GM23338 (cell line): ENCODE data around the gene TIGAR. TPM values are rescaled to one million over a fixed set of nuclear protein-coding genes. Genes with fewer than 3 reads are reported as not detected.

ENCODE experiments used
- ATAC-seq: fragments of 200-7000 bp; cut with Tn5 transposase; 3 replicates; pipeline ENCODE4 v1.9.1; 2020
- DNase-seq: peaks from one replicate; pipeline ENCODE4 v3.0.0-alpha.2; 2015; ENCODE audit warnings: low spot score
- H2AFZ ChIP-seq: fragments of 200-600 bp; sonication (generic); 2 replicates; pipeline ENCODE4 v1.8.0; 2016; ENCODE audit warnings: antibody characterized with exemption, mild to moderate bottlenecking, moderate library complexity
- H3F3A ChIP-seq: fragments of 200-600 bp; sonication (generic); replicated peaks from 2 replicates; pipeline ENCODE4 v1.8.0; 2017; ENCODE audit warnings: antibody characterized with exemption, mixed run types, low read depth
- H3K27ac ChIP-seq: fragments of 200-600 bp; sonication (generic); 2 replicates; pipeline ENCODE4 v1.6.1; 2016; ENCODE audit warnings: low read depth
- H3K27me3 ChIP-seq: fragments of 200-600 bp; sonication (generic); 2 replicates; pipeline ENCODE4 v1.8.0; 2016; ENCODE audit warnings: mild to moderate bottlenecking, mixed run types, moderate library complexity; ENCODE audit not compliant: insufficient read depth
- H3K36me3 ChIP-seq: fragments of 200-600 bp; sonication (generic); 2 replicates; pipeline ENCODE4 v1.8.0; 2016; ENCODE audit warnings: mild to moderate bottlenecking; ENCODE audit not compliant: insufficient read depth
- H3K4me1 ChIP-seq: fragments of 200-600 bp; sonication (generic); 2 replicates; pipeline ENCODE4 v1.8.0; 2016; ENCODE audit warnings: mild to moderate bottlenecking, moderate library complexity; ENCODE audit not compliant: insufficient read depth
- H3K4me2 ChIP-seq: fragments of 200-600 bp; sonication (generic); 2 replicates; pipeline ENCODE4 v1.7.1; 2017; ENCODE audit warnings: mixed run types
- H3K4me3 ChIP-seq: fragments of 200-600 bp; sonication (generic); 2 replicates; pipeline ENCODE4 v1.6.1; 2016; ENCODE audit warnings: mixed run types
- H3K79me2 ChIP-seq: fragments of 200-600 bp; sonication (generic); replicated peaks from 2 replicates; pipeline ENCODE4 v1.8.0; 2017; ENCODE audit warnings: mild to moderate bottlenecking; ENCODE audit not compliant: insufficient read depth
- H3K9me2 ChIP-seq: fragments of 200-600 bp; sonication (generic); 2 replicates; pipeline ENCODE4 v1.8.0; 2017; ENCODE audit not compliant: insufficient read depth
- H4K20me1 ChIP-seq: fragments of 200-600 bp; sonication (generic); replicated peaks from 2 replicates; pipeline ENCODE4 v1.8.0; 2017; ENCODE audit warnings: mild to moderate bottlenecking; ENCODE audit not compliant: insufficient read depth
- H3K27ac Mint-ChIP-seq: 2 replicates; pipeline ENCODE4 v1.8.0; 2020; ENCODE audit warnings: inconsistent platforms, mild to moderate bottlenecking, moderate library complexity, mixed read lengths
- H3K27me3 Mint-ChIP-seq: 3 replicates; pipeline ENCODE4 v1.8.0; 2022; ENCODE audit warnings: low read depth, mild to moderate bottlenecking, moderate library complexity, mixed read lengths, inconsistent platforms; ENCODE audit not compliant: insufficient read depth, poor library complexity
- H3K36me3 Mint-ChIP-seq: 3 replicates; pipeline ENCODE4 v1.8.0; 2021; ENCODE audit warnings: low read depth, mild to moderate bottlenecking, inconsistent platforms, moderate library complexity, mixed read lengths
- H3K4me1 Mint-ChIP-seq: 3 replicates; pipeline ENCODE4 v1.8.0; 2020; ENCODE audit warnings: mild to moderate bottlenecking, inconsistent platforms, mixed read lengths
- H3K4me3 Mint-ChIP-seq: 3 replicates; pipeline ENCODE4 v1.8.0; 2021; ENCODE audit warnings: moderate library complexity, mild to moderate bottlenecking, inconsistent platforms, mixed read lengths
- H3K9me3 Mint-ChIP-seq: 3 replicates; pipeline ENCODE4 v1.8.0; 2020; ENCODE audit warnings: moderate library complexity, mild to moderate bottlenecking, inconsistent platforms, mixed read lengths
- CREB1 ChIP-seq: fragments of 250-450 bp; sonication (Bioruptor Pico); IDR thresholded peaks from 2 replicates; pipeline ENCODE4 v1.5.0; 2020; ENCODE audit warnings: low read depth, mild to moderate bottlenecking, moderate library complexity
- EZH2 ChIP-seq: fragments of 200-600 bp; sonication (generic); IDR thresholded peaks from one replicate; pipeline ENCODE4 v1.8.0; 2017; ENCODE audit warnings: antibody characterized with exemption, mild to moderate bottlenecking, low read depth; ENCODE audit not compliant: unreplicated experiment
- EZH2phosphoT487 ChIP-seq: fragments of 200-600 bp; sonication (generic); IDR thresholded peaks from one replicate; pipeline ENCODE4 v1.8.1; 2018; ENCODE audit warnings: antibody characterized with exemption; ENCODE audit not compliant: unreplicated experiment
- JUNB ChIP-seq: IDR thresholded peaks from one replicate; pipeline ENCODE4 v1.6.1; 2016; ENCODE audit warnings: antibody characterized with exemption; ENCODE audit not compliant: unreplicated experiment
- NANOG ChIP-seq: IDR thresholded peaks from 2 replicates; pipeline ENCODE4 v1.6.1; 2016; ENCODE audit warnings: antibody characterized with exemption, borderline replicate concordance
- POLR2AphosphoS5 ChIP-seq: IDR thresholded peaks from 2 replicates; pipeline ENCODE4 v1.6.1; 2016; ENCODE audit warnings: antibody characterized with exemption, low read depth
- STAT1 ChIP-seq: IDR thresholded peaks from one replicate; pipeline ENCODE4 v1.6.1; 2016; ENCODE audit warnings: antibody characterized with exemption; ENCODE audit not compliant: unreplicated experiment
- ZNF114 ChIP-seq: fragments of 250-450 bp; sonication (Bioruptor Pico); IDR thresholded peaks from 2 replicates; pipeline ENCODE4 v1.5.0; 2020; ENCODE audit warnings: mild to moderate bottlenecking, moderate library complexity
- ZNF331 ChIP-seq: fragments of 250-450 bp; sonication (Bioruptor Pico); IDR thresholded peaks from 2 replicates; pipeline ENCODE4 v1.5.0; 2020; ENCODE audit warnings: low read depth, mild to moderate bottlenecking, moderate library complexity
- polyA plus RNA-seq: library from polyadenylated mRNA; unstranded; fragments of >200 nt; fragmentation: Nextera tagmentation; extraction: Ambion mirVana; gene quantifications from 2 replicates; pipeline ENCODE4 v1.2.1, GENCODE V29; 2016
- total RNA-seq: library from RNA; depleted of rRNA; stranded (reverse); fragments of >200 nt; shearing (Covaris generic); gene quantifications from 2 replicates; pipeline ENCODE4 v1.2.3, GENCODE V29; 2014
- TF ChIP-seq, protein P1 (sequence below): fragments of 250-450 bp; sonication (Bioruptor Pico); IDR thresholded peaks from 2 replicates; pipeline ENCODE4 v1.5.0; 2020; ENCODE audit warnings: mild to moderate bottlenecking, moderate library complexity
- TF ChIP-seq, protein P2 (sequence below), 2 experiments: fragments of 200-600 bp in 1 of 2; sonication (generic) in 1 of 2; conservative IDR thresholded peaks; 2 replicates each; pipeline versions ENCODE4 v1.5.1 to v1.6.1; 2016 to 2017; ENCODE audit warnings: antibody characterized with exemption in 2 of 2, low read depth in 2 of 2, mild to moderate bottlenecking in 2 of 2, moderate library complexity in 1 of 2
- TF ChIP-seq, protein P3 (sequence below): IDR thresholded peaks from one replicate; pipeline ENCODE4 v1.6.1; 2018; ENCODE audit warnings: antibody characterized with exemption; ENCODE audit not compliant: unreplicated experiment
- TF ChIP-seq, protein P4 (sequence below): IDR thresholded peaks from 2 replicates; pipeline ENCODE4 v1.6.1; 2016; ENCODE audit warnings: antibody characterized with exemption

TIGAR gene
- total and polyA plus RNA-seq, 2 experiments from 2014 or later, result 10.4 to 13.3 TPM

DNA sequence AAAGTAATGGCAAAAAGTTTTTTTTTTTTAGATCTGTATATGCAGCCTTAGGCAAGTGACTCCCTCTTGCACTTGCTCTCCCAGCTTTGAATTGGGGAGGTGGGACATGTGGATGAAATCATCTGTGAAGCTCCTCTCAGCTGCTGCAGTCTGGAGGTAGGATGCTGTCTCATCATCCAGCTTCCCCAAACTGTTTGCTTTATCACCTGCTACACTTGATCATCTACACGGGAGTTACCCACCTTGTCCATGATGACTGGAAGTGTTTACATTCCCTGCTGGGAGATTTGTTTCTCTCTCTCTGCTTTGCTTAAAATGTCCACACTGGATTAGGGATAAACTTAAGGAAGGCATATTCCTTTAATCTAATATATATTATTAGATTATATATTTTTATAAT lies 67.0 kb downstream of the TIGAR start:
- Histone ChIP-seq H3K36me3 (no peaks in the 10 kb centered on the region), H3K27ac (no peak overlapping the region), H3K27me3 (no peaks in the 10 kb centered on the region), H4K20me1 (no peaks in the 10 kb centered on the region), H3F3A (no peaks in the 10 kb centered on the region), H3K4me3 (no peak overlapping the region), H3K9me2 (0 out of 2 replicates have a peak, but pooled peaks cover 3% of the 10 kb centered on the region), H3K79me2 (no peaks in the 10 kb centered on the region), H2AFZ (no peak overlapping the region), H3K4me2 (no peak overlapping the region), H3K4me1 (no peaks in the 10 kb centered on the region)
- Mint-ChIP-seq H3K36me3 (no peaks in the 10 kb centered on the region), H3K4me3 (no peak overlapping the region), H3K27me3 (peaks cover 5% of the 10 kb centered on the region), H3K4me1 (no peaks in the 10 kb centered on the region), H3K9me3 (no peaks in the 10 kb centered on the region), H3K27ac (no peak overlapping the region)
- DNase-seq (no peak), ATAC-seq (no peak)
- TF ChIP-seq JUNB, result no peak
- no peak for TF ChIP-seq ZNF114 (CRISPR knock-in tag)
- TF ChIP-seq, protein P1, sequence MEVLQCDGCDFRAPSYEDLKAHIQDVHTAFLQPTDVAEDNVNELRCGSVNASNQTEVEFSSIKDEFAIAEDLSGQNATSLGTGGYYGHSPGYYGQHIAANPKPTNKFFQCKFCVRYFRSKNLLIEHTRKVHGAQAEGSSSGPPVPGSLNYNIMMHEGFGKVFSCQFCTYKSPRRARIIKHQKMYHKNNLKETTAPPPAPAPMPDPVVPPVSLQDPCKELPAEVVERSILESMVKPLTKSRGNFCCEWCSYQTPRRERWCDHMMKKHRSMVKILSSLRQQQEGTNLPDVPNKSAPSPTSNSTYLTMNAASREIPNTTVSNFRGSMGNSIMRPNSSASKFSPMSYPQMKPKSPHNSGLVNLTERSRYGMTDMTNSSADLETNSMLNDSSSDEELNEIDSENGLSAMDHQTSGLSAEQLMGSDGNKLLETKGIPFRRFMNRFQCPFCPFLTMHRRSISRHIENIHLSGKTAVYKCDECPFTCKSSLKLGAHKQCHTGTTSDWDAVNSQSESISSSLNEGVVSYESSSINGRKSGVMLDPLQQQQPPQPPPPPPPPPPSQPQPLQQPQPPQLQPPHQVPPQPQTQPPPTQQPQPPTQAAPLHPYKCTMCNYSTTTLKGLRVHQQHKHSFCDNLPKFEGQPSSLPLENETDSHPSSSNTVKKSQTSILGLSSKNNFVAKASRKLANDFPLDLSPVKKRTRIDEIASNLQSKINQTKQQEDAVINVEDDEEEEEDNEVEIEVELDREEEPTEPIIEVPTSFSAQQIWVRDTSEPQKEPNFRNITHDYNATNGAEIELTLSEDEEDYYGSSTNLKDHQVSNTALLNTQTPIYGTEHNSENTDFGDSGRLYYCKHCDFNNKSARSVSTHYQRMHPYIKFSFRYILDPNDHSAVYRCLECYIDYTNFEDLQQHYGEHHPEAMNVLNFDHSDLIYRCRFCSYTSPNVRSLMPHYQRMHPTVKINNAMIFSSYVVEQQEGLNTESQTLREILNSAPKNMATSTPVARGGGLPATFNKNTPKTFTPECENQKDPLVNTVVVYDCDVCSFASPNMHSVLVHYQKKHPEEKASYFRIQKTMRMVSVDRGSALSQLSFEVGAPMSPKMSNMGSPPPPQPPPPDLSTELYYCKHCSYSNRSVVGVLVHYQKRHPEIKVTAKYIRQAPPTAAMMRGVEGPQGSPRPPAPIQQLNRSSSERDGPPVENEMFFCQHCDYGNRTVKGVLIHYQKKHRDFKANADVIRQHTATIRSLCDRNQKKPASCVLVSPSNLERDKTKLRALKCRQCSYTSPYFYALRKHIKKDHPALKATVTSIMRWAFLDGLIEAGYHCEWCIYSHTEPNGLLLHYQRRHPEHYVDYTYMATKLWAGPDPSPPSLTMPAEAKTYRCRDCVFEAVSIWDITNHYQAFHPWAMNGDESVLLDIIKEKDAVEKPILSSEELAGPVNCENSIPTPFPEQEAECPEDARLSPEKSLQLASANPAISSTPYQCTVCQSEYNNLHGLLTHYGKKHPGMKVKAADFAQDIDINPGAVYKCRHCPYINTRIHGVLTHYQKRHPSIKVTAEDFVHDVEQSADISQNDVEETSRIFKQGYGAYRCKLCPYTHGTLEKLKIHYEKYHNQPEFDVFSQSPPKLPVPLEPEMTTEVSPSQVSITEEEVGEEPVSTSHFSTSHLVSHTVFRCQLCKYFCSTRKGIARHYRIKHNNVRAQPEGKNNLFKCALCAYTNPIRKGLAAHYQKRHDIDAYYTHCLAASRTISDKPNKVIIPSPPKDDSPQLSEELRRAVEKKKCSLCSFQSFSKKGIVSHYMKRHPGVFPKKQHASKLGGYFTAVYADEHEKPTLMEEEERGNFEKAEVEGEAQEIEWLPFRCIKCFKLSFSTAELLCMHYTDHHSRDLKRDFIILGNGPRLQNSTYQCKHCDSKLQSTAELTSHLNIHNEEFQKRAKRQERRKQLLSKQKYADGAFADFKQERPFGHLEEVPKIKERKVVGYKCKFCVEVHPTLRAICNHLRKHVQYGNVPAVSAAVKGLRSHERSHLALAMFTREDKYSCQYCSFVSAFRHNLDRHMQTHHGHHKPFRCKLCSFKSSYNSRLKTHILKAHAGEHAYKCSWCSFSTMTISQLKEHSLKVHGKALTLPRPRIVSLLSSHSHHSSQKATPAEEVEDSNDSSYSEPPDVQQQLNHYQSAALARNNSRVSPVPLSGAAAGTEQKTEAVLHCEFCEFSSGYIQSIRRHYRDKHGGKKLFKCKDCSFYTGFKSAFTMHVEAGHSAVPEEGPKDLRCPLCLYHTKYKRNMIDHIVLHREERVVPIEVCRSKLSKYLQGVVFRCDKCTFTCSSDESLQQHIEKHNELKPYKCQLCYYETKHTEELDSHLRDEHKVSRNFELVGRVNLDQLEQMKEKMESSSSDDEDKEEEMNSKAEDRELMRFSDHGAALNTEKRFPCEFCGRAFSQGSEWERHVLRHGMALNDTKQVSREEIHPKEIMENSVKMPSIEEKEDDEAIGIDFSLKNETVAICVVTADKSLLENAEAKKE (CRISPR knock-in tag), result no peak
- TF ChIP-seq NANOG, result no peak
- no peak for TF ChIP-seq CREB1 (CRISPR knock-in tag)
- TF ChIP-seq ZNF331 (CRISPR knock-in tag), result no peak
- TF ChIP-seq, protein P2, sequence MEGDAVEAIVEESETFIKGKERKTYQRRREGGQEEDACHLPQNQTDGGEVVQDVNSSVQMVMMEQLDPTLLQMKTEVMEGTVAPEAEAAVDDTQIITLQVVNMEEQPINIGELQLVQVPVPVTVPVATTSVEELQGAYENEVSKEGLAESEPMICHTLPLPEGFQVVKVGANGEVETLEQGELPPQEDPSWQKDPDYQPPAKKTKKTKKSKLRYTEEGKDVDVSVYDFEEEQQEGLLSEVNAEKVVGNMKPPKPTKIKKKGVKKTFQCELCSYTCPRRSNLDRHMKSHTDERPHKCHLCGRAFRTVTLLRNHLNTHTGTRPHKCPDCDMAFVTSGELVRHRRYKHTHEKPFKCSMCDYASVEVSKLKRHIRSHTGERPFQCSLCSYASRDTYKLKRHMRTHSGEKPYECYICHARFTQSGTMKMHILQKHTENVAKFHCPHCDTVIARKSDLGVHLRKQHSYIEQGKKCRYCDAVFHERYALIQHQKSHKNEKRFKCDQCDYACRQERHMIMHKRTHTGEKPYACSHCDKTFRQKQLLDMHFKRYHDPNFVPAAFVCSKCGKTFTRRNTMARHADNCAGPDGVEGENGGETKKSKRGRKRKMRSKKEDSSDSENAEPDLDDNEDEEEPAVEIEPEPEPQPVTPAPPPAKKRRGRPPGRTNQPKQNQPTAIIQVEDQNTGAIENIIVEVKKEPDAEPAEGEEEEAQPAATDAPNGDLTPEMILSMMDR (conservative IDR thresholded peaks at IDR 0.05; ENCODE audit: low read depth in 2 of 2), result no peak
- TF ChIP-seq EZH2phosphoT487, result no peak
- TF ChIP-seq POLR2AphosphoS5, result no peak
- TF ChIP-seq STAT1, result no peak
- TF ChIP-seq EZH2, result no peak
- TF ChIP-seq, protein P3, sequence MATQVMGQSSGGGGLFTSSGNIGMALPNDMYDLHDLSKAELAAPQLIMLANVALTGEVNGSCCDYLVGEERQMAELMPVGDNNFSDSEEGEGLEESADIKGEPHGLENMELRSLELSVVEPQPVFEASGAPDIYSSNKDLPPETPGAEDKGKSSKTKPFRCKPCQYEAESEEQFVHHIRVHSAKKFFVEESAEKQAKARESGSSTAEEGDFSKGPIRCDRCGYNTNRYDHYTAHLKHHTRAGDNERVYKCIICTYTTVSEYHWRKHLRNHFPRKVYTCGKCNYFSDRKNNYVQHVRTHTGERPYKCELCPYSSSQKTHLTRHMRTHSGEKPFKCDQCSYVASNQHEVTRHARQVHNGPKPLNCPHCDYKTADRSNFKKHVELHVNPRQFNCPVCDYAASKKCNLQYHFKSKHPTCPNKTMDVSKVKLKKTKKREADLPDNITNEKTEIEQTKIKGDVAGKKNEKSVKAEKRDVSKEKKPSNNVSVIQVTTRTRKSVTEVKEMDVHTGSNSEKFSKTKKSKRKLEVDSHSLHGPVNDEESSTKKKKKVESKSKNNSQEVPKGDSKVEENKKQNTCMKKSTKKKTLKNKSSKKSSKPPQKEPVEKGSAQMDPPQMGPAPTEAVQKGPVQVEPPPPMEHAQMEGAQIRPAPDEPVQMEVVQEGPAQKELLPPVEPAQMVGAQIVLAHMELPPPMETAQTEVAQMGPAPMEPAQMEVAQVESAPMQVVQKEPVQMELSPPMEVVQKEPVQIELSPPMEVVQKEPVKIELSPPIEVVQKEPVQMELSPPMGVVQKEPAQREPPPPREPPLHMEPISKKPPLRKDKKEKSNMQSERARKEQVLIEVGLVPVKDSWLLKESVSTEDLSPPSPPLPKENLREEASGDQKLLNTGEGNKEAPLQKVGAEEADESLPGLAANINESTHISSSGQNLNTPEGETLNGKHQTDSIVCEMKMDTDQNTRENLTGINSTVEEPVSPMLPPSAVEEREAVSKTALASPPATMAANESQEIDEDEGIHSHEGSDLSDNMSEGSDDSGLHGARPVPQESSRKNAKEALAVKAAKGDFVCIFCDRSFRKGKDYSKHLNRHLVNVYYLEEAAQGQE, result no peak
- TF ChIP-seq, protein P4, sequence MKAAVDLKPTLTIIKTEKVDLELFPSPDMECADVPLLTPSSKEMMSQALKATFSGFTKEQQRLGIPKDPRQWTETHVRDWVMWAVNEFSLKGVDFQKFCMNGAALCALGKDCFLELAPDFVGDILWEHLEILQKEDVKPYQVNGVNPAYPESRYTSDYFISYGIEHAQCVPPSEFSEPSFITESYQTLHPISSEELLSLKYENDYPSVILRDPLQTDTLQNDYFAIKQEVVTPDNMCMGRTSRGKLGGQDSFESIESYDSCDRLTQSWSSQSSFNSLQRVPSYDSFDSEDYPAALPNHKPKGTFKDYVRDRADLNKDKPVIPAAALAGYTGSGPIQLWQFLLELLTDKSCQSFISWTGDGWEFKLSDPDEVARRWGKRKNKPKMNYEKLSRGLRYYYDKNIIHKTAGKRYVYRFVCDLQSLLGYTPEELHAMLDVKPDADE, result no peak
